ENCODE measurements around the gene MYO7A.
"Not testable (repeated sequence)": the region's sequence is repeated elsewhere in the genome, so short reads cannot be mapped to it uniquely, and the experiment has no call there.

DNA sequence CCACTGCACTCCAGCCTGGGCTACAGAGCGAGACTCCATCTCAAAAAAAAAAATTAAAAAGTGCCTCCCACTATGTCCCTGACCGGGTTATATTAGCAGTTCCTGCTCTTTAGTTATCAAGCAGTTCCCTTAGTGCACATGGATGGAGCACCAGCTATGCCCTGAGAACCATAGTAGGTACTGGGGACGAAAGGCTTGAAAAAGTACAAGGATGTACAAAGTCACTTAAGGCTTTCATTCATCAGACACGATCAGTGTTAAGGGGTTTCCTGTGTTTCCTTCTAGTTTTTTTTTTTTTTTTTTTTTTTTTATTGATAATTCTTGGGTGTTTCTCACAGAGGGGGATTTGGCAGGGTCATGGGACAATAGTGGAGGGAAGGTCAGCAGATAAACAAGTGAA, 30.9 kb upstream of the MYO7A start:
- not testable (repeated sequence) for TF ChIP-seq CTCF (IDR thresholded peaks at IDR 0.05); ZFX (IDR thresholded peaks at IDR 0.05; ENCODE audit: borderline replicate concordance)
